Glomerular visceral epithelial cell (primary cell): ENCODE data around the gene PRKRIP1.
A peak's percentile ranks its signal among the peaks of the same experiment; 100 is the strongest.
"Not testable (repeated sequence)": the region's sequence is repeated elsewhere in the genome, so short reads cannot be mapped to it uniquely, and the experiment has no call there.

Experiments used
- DNase-seq: peaks from one replicate; pipeline ENCODE4 v3.0.0-alpha.2; 2016; ENCODE audit errors: extremely low spot score

PRKRIP1 gene

GRCh38 chr7:102404005-102404861 is 8.1 kb downstream of the PRKRIP1 start:
- peak; percentile 64 for DNase-seq

GRCh38 chr7:102404862-102405188 is 8.7 kb downstream of the PRKRIP1 start:
- DNase-seq: not testable (repeated sequence)

GRCh38 chr7:102407910-102408309 is 11.7 kb downstream of the PRKRIP1 start:
- no peak for DNase-seq

GRCh38 chr7:102408530-102408929 is 12.4 kb downstream of the PRKRIP1 start:
- DNase-seq: peak; percentile 69

GRCh38 chr7:102409340-102409739 is 13.2 kb downstream of the PRKRIP1 start:
- no peak for DNase-seq

GRCh38 chr7:102410123-102410522 is 14.0 kb downstream of the PRKRIP1 start:
- no peak for DNase-seq

- no peak for DNase-seq
Observed at GRCh38 chr7:102410918-102411317, 14.8 kb downstream of the PRKRIP1 start.

- DNase-seq: no peak
Observed at GRCh38 chr7:102412548-102412947, 16.4 kb downstream of the PRKRIP1 start.

- no peak for DNase-seq
Observed at GRCh38 chr7:102413091-102413490, 16.9 kb downstream of the PRKRIP1 start.

- DNase-seq: no peak
Observed at GRCh38 chr7:102413611-102414010, 17.4 kb downstream of the PRKRIP1 start.

GRCh38 chr7:102415685-102416225 is 19.6 kb downstream of the PRKRIP1 start:
- DNase-seq: no peak

- DNase-seq: no peak
Observed at GRCh38 chr7:102416406-102416805, 20.2 kb downstream of the PRKRIP1 start.

- no peak for DNase-seq
Observed at GRCh38 chr7:102417105-102417504, 20.9 kb downstream of the PRKRIP1 start.

- DNase-seq: no peak
Observed at GRCh38 chr7:102418592-102418991, 22.4 kb downstream of the PRKRIP1 start.

GRCh38 chr7:102421706-102422240 is 25.6 kb downstream of the PRKRIP1 start:
- no peak for DNase-seq

GRCh38 chr7:102424129-102424551 is 28.0 kb downstream of the PRKRIP1 start:
- DNase-seq: no peak

- DNase-seq: no peak
Observed at GRCh38 chr7:102424787-102425218, 28.6 kb downstream of the PRKRIP1 start.

- DNase-seq: no peak
Observed at GRCh38 chr7:102425639-102426267, 29.6 kb downstream of the PRKRIP1 start.

GRCh38 chr7:102426268-102427018 is 30.3 kb downstream of the PRKRIP1 start:
- DNase-seq: no peak

GRCh38 chr7:102427019-102427405 is 30.8 kb downstream of the PRKRIP1 start:
- DNase-seq: no peak

- no peak for DNase-seq
Observed at GRCh38 chr7:102429141-102429899, 33.2 kb downstream of the PRKRIP1 start.
